NT2/D1 (cell line): ENCODE measurements around the gene STK32B.

Experiments used
- SUZ12 ChIP-seq: IDR thresholded peaks from 2 replicates; pipeline ENCODE4 v1.6.1; 2011; ENCODE audit not compliant: insufficient read length, insufficient read depth; ENCODE audit errors: extremely low read depth
- YY1 ChIP-seq: IDR thresholded peaks from 2 replicates; pipeline ENCODE4 v1.6.1; 2011; ENCODE audit not compliant: insufficient read length, insufficient read depth

GRCh38 chr4:5526080-5526846 is 475.0 kb downstream of the STK32B start:
- TF ChIP-seq YY1 (no peak), SUZ12 (no peak)
